Measurements from ENCODE around the gene ATP13A2.
"Not testable (repeated sequence)": the region's sequence is repeated elsewhere in the genome, so short reads cannot be mapped to it uniquely, and the experiment has no call there.

The ATP13A2 gene

GRCh38 chr1:16949026-16949425 is 62.7 kb downstream of the ATP13A2 start:
- peaks cover 11% of the 10 kb centered on the region for H3K36me3 ChIP-seq (ENCODE audit: insufficient read depth, low read length)
- H3K27me3 ChIP-seq (ENCODE audit: control insufficient read depth in 1 of 2, insufficient read depth in 2 of 2, low read length in 2 of 2); H3K9me3 ChIP-seq (ENCODE audit: low read length); H3K4me1 ChIP-seq (ENCODE audit: insufficient read depth, low read length); H3K9ac ChIP-seq (ENCODE audit: low read length); H3K4me3 ChIP-seq (ENCODE audit: low read depth in 1 of 2, low read length in 2 of 2); H3K27ac ChIP-seq (ENCODE audit: low read depth, low read length): not testable (repeated sequence)

DNA sequence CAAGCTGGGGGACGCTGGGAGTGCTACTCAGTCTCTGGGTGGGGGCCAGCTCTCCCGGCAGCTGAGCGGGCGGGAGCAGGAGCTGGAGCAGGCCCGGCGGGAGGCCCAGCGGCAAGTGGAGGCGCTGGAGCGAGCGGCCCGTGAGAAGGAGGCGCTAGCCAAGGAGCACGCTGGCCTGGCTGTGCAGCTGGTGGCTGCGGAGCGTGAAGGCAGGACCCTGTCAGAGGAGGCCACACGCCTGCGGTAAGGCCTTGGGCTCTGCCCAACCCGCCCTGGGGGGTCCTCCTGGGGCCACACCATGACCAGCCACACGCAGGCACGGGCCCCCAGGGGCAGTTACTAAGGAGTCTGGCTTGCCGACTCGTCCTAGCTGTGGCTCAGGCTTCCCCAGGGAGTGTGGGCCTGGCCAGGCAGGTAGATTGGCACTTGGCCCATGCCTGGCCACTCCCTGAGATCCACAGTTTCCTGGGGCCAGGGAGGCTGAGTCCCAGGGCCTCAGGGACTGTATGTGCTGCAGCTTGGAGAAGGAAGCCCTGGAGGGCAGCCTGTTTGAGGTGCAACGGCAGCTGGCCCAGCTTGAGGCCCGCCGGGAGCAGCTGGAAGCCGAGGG is 63.3 kb downstream of the ATP13A2 start:
- not testable (repeated sequence) for H3K9me3 ChIP-seq (ENCODE audit: low read length); H3K4me3 ChIP-seq (ENCODE audit: low read depth in 1 of 2, low read length in 2 of 2); H3K9ac ChIP-seq (ENCODE audit: low read length); H3K27me3 ChIP-seq (ENCODE audit: control insufficient read depth in 1 of 2, insufficient read depth in 2 of 2, low read length in 2 of 2); H3K27ac ChIP-seq (ENCODE audit: low read depth, low read length); H3K4me1 ChIP-seq (ENCODE audit: insufficient read depth, low read length)
- H3K36me3 ChIP-seq (ENCODE audit: insufficient read depth, low read length), result peaks cover 16% of the 10 kb centered on the region

- H3K4me3 ChIP-seq (ENCODE audit: low read depth in 1 of 2, low read length in 2 of 2), result no peak overlapping the region
- peaks cover 25% of the 10 kb centered on the region for H3K36me3 ChIP-seq (ENCODE audit: insufficient read depth, low read length)
- no peaks in the 10 kb centered on the region for H3K27me3 ChIP-seq (ENCODE audit: control insufficient read depth in 1 of 2, insufficient read depth in 2 of 2, low read length in 2 of 2)
- H3K27ac ChIP-seq (ENCODE audit: low read depth, low read length), result no peak overlapping the region
- no peaks in the 10 kb centered on the region for H3K9me3 ChIP-seq (ENCODE audit: low read length)
- no peaks in the 10 kb centered on the region for H3K4me1 ChIP-seq (ENCODE audit: insufficient read depth, low read length)
- H3K9ac ChIP-seq (ENCODE audit: low read length), result no peak overlapping the region
Observed at GRCh38 chr1:16946646-16947045, 65.1 kb downstream of the ATP13A2 start.

- H3K36me3 ChIP-seq (ENCODE audit: insufficient read depth, low read length), result peaks cover 25% of the 10 kb centered on the region
- not testable (repeated sequence) for H3K4me1 ChIP-seq (ENCODE audit: insufficient read depth, low read length); H3K9me3 ChIP-seq (ENCODE audit: low read length); H3K27ac ChIP-seq (ENCODE audit: low read depth, low read length); H3K27me3 ChIP-seq (ENCODE audit: control insufficient read depth in 1 of 2, insufficient read depth in 2 of 2, low read length in 2 of 2); H3K4me3 ChIP-seq (ENCODE audit: low read depth in 1 of 2, low read length in 2 of 2); H3K9ac ChIP-seq (ENCODE audit: low read length)
Observed at GRCh38 chr1:16946185-16946584, 65.5 kb downstream of the ATP13A2 start.

GRCh38 chr1:16945512-16945911 is 66.2 kb downstream of the ATP13A2 start:
- not testable (repeated sequence) for H3K9ac ChIP-seq (ENCODE audit: low read length); H3K4me1 ChIP-seq (ENCODE audit: insufficient read depth, low read length); H3K27me3 ChIP-seq (ENCODE audit: control insufficient read depth in 1 of 2, insufficient read depth in 2 of 2, low read length in 2 of 2); H3K9me3 ChIP-seq (ENCODE audit: low read length); H3K27ac ChIP-seq (ENCODE audit: low read depth, low read length); H3K4me3 ChIP-seq (ENCODE audit: low read depth in 1 of 2, low read length in 2 of 2)
- H3K36me3 ChIP-seq (ENCODE audit: insufficient read depth, low read length), result peaks cover 25% of the 10 kb centered on the region

DNA sequence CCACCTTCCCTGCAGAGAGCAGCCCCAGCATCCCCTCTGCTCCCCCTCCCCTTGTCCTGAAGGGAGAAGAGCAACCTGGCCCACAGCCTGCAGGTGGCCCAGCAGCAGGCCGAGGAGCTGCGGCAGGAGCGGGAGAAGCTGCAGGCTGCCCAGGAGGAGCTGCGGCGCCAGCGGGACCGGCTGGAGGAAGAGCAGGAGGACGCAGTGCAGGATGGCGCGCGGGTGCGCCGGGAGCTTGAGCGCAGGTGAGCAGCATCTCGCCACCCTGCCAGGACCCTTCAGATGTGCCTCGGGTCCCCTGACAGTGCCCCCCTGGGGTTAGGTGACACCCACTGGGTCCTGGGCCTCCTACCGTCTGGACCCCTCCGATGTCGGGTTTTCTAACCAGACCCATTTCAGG is 67.7 kb downstream of the ATP13A2 start:
- H3K9ac ChIP-seq (ENCODE audit: low read length), result no peak overlapping the region
- no peaks in the 10 kb centered on the region for H3K9me3 ChIP-seq (ENCODE audit: low read length)
- H3K27ac ChIP-seq (ENCODE audit: low read depth, low read length), result no peak overlapping the region
- no peak overlapping the region for H3K4me3 ChIP-seq (ENCODE audit: low read depth in 1 of 2, low read length in 2 of 2)
- peaks cover 25% of the 10 kb centered on the region for H3K36me3 ChIP-seq (ENCODE audit: insufficient read depth, low read length)
- no peaks in the 10 kb centered on the region for H3K27me3 ChIP-seq (ENCODE audit: control insufficient read depth in 1 of 2, insufficient read depth in 2 of 2, low read length in 2 of 2)
- no peaks in the 10 kb centered on the region for H3K4me1 ChIP-seq (ENCODE audit: insufficient read depth, low read length)

DNA sequence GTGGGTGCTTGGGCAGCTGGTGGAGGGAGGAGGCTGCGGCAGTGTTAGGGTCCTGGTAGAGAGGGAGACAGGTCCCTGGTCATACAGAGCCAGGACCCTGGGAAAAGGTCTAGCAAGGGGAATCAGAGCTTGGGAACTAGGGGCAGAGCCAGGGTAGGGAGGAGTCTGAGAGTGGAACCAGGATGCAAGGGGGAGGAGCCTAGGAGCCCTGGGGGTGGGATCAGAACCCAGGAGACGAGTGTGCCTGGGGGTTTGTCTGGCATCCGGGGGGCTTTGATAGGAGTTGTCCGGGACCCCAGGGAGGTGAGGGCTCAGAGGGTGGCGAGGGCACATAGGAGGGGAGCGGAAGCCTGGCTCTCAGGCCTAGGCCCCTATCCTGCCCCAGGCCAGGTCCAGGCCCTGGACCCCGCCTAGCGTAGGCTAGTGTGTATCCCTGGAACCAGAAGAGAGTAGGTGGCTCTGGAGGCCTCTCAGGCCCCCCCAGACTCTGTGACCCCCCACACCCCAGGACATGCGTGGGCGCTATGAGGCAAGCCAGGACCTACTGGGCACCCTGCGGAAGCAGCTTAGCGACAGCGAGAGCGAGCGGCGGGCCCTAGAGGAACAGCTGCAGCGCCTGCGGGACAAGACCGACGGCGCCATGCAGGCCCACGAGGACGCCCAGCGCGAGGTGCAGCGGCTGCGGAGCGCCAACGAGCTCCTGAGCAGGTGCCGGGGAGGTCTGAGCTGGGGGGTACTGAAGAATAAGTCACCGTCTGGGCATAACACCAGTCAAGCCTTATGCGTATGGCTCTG is 72.1 kb downstream of the ATP13A2 start:
- H3K4me3 ChIP-seq (ENCODE audit: low read depth in 1 of 2, low read length in 2 of 2), result not testable (repeated sequence)

DNA sequence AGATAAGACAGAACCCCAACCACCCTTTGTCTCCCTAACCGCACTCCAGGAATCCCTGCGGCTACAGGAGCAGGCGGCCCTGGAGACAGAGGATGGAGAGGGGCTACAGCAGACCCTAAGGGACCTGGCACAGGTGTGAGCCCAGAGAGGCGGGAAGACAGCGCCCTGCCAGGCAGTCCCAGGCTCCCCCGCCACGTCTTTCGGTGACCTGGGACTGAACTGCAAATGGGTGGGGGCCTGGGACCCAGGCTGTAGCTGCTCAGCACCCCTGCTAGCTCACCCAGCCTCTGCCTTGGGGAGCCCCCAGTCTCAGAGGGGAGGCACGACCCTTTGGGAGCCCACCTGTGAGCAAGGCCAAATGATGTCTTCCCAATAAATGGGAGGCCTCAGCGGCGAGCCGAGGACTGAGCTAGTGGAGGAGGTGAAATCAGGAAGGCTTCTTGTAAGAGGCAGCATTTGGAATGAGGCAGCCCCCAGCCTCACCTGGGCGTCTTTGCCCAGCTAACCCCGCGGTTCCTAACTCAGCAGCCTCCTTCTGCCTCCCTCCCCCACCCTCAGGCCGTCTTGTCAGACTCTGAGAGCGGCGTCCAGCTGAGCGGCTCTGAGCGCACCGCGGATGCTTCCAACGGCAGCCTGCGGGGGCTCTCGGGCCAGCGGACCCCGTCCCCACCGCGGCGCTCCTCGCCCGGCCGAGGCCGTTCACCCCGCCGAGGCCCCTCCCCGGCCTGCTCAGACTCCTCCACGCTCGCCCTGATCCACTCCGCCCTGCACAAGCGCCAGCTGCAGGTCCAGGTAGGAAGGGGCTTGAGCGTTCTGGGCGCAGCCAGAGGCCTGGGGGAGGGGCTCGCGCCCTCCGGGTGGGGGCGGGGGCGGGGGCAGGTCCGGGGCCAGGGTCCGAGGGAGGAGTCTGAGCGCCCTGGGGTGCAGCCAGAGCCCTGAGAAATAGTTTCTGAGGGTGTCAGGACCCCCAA is 73.1 kb downstream of the ATP13A2 start:
- no peak overlapping the region for H3K27ac ChIP-seq (ENCODE audit: low read depth, low read length)
- H3K9ac ChIP-seq (ENCODE audit: low read length), result no peak overlapping the region
- no peaks in the 10 kb centered on the region for H3K9me3 ChIP-seq (ENCODE audit: low read length)
- H3K27me3 ChIP-seq (ENCODE audit: control insufficient read depth in 1 of 2, insufficient read depth in 2 of 2, low read length in 2 of 2), result no peaks in the 10 kb centered on the region
- no peaks in the 10 kb centered on the region for H3K4me1 ChIP-seq (ENCODE audit: insufficient read depth, low read length)
- H3K4me3 ChIP-seq (ENCODE audit: low read depth in 1 of 2, low read length in 2 of 2), result no peak overlapping the region
- peaks cover 23% of the 10 kb centered on the region for H3K36me3 ChIP-seq (ENCODE audit: insufficient read depth, low read length)

More for the DNA sequence above, 72.1 kb downstream of the ATP13A2 start:
- H3K9ac ChIP-seq (ENCODE audit: low read length); H3K27me3 ChIP-seq (ENCODE audit: control insufficient read depth in 1 of 2, insufficient read depth in 2 of 2, low read length in 2 of 2); H3K9me3 ChIP-seq (ENCODE audit: low read length); H3K4me1 ChIP-seq (ENCODE audit: insufficient read depth, low read length); H3K27ac ChIP-seq (ENCODE audit: low read depth, low read length): not testable (repeated sequence)
- peaks cover 26% of the 10 kb centered on the region for H3K36me3 ChIP-seq (ENCODE audit: insufficient read depth, low read length)

DNA sequence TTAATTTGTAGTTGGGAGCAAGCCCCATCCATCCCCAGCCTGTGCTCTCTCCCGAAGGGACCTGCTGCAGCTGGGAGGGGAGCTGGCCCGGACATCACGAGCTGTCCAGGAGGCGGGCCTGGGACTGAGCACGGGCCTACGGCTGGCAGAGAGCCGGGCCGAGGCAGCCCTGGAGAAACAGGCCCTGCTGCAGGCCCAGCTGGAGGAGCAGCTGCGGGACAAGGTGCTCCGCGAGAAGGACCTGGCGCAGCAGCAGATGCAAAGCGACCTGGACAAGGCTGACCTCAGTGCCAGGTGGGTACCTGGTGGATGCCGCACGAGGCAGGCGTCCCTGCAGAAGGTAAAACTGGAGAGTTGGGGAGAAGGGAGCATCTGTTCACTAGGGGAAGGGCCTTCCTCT is 75.1 kb downstream of the ATP13A2 start:
- H3K36me3 ChIP-seq (ENCODE audit: insufficient read depth, low read length), result peaks cover 11% of the 10 kb centered on the region
- H3K9ac ChIP-seq (ENCODE audit: low read length), result not testable (repeated sequence)

More for the DNA sequence above, 75.1 kb downstream of the ATP13A2 start:
- not testable (repeated sequence) for H3K27ac ChIP-seq (ENCODE audit: low read depth, low read length); H3K4me1 ChIP-seq (ENCODE audit: insufficient read depth, low read length); H3K9me3 ChIP-seq (ENCODE audit: low read length); H3K4me3 ChIP-seq (ENCODE audit: low read depth in 1 of 2, low read length in 2 of 2); H3K27me3 ChIP-seq (ENCODE audit: control insufficient read depth in 1 of 2, insufficient read depth in 2 of 2, low read length in 2 of 2)
